ENCODE data around the gene ST3GAL2.
"Not testable (repeated sequence)": the region's sequence is repeated elsewhere in the genome, so short reads cannot be mapped to it uniquely, and the experiment has no call there.

Gene ST3GAL2

DNA sequence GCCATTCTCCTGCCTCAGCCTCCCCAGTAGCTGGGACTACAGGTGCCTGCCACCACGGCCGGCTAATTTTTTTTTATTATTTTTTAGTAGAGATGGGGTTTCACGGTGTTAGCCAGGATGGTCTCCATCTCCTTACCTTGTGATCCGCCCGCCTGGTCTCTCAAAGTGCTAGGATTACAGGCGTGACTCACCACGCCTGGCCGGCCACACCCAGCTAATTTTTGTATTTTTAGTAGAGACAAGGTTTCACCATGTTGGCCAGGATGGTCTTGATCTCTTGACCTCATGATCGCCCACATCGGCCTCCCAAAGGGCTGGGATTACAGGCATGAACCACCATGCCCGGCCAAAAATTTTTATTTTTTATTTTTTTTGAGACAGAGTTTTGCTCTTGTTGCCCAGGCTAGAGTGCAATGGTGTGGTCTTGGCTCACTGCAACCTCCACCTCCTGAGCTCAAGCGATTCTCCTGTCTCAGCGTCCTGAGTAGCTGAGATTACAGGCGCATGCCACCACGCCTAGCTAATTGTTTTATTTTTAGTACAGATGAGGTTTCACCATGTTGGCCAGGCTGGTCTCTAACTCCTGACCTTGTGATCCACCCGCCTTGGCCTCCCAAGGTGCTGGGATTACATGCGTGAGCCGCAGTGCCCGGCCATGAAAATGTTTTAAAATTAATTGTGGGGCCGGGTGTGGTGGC is 52.5 kb downstream of the ST3GAL2 start:
- not testable (repeated sequence) for DNase-seq (ENCODE audit: low read depth, low spot score)

DNA sequence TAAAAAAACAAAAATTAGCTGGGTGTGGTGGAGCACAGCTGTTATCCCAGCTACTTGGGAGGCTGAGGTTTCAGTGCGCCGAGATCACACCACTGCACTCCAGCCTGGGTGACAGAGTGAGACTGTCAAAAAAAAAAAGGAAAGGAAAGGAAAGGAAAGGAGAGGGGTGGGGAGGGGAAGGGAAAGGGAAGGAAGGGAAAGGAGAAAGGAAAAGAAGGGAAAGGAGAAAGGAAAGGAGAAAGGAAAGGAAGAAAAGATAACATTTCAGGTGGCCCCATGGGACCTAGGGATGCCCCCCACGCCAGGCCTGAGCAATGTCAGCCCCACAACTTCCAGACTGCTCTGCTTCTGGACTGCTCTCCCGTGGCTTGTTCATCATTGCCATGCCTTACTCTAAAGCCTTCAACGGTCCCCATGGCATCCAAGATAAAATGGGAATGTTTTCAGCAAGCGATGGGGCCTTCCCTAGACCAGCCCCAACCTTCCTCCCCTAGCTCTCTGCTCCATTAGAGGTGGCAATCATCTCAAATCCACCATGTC is 55.4 kb downstream of the ST3GAL2 start:
- DNase-seq (ENCODE audit: low read depth, low spot score) = no peak

DNA sequence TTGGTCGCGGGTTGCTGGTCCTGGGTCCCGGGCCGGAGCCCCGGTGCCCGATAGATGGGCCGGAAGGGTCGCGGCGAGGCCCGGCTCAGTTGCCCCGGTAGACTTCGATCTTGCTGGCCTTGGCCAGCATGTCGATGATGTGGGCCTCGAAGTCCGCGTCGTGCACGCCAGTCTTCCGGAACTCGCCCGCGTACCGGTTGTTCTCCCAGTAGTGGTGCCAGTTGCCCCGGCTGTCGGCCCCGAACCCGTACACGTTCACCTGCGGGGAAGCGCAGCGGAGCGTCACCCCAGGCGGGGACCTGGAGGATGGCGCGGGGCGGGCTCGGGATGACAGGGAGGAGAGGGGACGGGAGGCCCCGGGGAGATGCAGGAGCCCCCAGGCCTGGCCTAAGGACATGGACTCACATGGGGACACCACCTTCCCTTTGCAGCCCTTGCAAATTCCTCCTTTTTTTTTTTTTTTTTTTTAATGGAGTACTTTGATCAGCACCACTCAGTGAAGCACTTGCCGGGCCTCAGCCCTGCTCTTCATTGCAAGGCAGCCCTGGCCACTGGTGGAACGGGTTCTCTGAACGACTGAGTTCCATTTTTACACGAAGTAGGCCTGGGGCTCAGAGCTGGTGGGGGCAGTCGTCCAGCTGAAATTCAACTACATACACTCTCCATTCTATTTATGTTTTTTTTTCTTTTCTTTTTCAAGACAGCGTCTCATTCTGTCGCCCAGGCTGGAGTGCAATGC is 57.1 kb downstream of the ST3GAL2 start:
- no peak for DNase-seq (ENCODE audit: low read depth, low spot score)

DNA sequence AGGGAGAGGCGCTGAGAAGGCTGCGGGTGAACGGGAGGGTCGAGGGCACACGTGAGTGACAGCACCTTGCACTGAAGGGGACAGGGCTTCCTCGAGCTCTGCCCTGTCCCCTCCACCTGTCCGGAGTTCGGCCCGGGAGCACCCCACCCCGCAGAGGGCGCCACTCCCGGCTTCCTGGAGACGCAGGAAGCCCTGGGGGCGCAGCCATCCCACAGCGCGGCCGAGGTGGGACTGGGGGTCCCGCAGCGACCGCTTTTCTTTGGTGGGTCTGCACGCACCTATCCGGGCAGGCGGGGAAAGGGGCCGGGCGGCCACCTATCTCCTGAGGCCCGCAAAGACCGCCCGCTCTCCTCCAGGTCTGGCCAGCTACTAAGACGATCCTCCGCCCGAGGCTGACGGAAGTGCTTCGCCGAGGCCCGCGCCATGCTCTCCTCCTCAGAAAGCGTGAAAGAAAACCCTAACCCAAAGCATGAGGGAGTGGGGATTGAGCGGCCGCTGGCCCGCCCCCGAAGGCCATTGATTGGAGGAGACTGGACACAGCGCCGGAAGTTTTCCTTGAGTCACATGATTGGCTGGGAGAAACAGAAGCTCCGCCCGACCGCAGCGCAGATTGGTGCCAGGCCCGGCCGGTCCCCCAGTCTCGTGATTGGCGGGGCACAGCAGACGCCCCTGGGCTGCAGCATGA is 57.8 kb downstream of the ST3GAL2 start:
- peak; percentile 88 for DNase-seq (ENCODE audit: low read depth, low spot score)

DNA sequence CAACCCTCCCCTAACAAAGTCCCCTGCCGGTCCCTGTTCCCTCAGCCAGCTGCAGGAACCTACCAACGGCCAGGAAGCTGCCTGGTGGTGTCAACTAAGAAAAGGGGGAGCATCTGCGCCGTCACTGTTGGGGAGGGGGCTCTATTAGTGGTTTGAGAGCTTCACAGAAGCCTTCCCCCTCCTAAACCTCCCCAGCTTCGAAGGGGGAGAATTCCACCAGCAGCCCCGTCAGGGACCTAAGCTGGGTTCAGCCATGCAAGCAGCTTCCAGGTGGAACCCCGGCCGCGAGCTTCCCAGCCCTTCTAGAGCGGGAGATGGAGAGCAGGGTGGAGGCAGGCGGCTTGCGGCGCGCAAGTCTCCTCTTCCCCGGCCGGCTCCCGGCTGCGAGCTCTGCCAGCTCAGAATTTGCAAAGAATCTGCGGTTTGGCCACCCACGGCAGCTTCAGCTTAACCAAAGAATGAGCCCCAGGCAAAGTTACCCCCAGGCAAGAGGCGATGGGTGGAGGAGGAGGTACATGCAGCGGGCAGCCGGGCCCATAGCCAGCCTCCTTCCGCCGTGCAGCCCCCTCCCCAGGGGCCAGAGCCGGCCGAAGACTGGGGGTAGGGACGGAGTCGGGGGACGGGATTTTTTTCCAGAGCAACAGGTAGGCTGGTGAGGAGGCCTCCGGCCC is 58.5 kb downstream of the ST3GAL2 start:
- DNase-seq (ENCODE audit: low read depth, low spot score) = peak; percentile 56

DNA sequence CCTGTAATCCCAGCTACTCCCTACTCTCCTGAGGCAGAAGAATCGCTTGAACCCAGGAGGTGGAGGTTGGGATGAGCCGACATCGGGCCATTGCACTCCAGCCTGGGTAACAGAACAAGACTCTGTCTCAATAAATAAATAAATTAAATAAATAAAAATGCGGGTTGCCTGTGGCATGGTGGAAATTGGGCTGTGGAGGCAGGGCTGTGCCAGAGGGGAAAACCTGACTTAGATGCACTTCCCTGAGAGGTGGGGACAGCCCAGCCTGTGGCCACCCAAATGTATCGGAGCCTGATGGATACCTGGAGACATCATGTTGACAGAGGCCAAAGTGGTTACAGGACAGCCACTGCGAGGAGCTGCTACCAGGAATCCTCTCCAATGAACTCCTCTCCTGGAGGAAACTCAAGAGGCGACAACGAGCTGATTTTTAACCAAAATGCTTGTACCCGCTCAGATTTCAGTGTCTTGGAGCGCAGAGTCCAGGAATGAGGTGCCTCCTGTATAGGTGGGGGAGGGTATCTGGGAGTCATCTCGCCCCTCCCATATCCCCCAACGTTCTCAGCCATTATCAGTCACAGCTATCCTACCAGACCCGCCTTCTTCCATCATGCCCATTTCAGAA is 59.9 kb downstream of the ST3GAL2 start:
- no peak for DNase-seq (ENCODE audit: low read depth, low spot score)

DNA sequence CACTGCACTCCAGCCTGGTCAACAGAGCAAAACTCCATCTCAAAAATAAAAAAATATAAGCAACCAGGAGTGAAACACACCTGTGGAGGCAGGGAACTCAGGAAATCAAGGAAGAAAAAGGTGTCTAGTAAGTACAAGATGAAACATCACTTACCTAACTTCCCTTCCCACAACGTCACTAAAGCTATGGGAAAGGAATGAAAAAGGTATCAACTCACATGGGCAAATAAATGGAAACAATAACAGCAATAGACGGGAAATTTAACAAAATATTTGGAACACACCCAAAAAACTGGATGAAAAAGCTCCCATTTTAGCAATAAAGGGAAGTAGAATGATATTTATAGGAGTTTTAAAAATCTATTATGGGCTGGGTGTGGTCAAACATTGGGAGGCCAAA is 61.1 kb downstream of the ST3GAL2 start:
- DNase-seq (ENCODE audit: low read depth, low spot score) = no peak

DNA sequence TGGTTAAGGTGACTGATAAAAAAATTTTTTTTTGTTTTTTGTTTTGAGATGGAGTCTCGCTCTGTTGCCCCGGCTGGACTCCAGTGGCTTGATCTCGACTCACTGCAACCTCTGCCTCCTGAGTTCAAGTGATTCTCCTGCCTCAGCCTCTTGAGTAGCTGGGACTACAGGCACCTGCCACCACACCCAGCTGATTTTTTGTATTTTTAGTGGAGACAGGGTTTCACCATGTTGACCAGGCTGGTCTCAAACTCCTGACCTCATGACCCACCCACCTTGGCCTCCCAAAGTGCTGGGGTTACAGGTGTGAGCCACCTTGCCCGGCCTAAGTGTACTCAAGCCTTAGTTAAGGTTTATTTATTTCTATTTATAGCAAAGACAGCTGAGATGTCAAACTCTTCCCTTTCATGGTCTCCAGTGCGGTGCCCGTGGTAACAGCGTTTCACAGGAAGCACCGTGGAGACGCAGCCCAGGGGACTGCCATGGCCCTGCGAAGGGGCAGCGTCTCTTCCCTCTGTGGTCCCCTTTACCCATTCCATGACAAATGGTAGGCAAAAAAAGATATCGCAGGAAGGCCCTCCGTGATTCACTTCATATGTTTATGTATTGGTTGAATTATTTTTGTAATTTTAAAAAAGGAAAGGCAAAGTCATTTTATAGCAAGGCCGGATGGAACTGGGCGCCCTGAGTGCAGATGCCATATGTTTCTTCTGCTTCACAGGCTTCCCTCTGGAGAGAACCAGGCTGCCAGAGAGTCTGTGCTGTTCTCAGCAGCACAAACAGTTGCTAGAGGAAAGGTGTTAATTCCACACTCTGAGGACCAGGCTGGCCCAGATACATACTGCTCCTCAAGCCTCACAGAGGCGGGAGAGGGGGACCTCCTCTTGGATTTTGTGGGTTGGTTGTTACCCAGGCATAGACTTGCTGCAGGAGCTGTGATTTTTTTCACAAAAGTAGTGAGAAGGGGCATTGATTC is 63.0 kb downstream of the ST3GAL2 start:
- no peak for DNase-seq (ENCODE audit: low read depth, low spot score)

DNA sequence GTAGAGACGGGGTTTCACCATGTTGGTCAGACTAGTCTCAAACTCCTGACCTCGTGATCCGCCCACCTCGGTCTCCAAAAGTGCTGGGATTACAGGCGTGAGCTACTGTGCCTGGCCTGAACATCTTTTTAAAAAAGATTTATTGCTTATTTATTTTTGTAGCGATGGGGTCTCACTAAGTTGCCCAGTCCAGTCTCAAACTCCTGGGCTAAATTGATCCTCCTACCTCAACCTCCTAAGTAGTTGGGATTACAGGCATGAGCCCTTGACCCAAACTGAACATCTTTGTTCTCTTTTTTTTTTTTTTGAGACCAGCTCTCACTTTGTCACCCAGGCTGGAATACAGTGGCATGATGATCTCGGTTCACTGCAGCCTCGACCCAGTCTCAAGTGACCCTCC is 64.7 kb downstream of the ST3GAL2 start:
- DNase-seq (ENCODE audit: low read depth, low spot score) = no peak

DNA sequence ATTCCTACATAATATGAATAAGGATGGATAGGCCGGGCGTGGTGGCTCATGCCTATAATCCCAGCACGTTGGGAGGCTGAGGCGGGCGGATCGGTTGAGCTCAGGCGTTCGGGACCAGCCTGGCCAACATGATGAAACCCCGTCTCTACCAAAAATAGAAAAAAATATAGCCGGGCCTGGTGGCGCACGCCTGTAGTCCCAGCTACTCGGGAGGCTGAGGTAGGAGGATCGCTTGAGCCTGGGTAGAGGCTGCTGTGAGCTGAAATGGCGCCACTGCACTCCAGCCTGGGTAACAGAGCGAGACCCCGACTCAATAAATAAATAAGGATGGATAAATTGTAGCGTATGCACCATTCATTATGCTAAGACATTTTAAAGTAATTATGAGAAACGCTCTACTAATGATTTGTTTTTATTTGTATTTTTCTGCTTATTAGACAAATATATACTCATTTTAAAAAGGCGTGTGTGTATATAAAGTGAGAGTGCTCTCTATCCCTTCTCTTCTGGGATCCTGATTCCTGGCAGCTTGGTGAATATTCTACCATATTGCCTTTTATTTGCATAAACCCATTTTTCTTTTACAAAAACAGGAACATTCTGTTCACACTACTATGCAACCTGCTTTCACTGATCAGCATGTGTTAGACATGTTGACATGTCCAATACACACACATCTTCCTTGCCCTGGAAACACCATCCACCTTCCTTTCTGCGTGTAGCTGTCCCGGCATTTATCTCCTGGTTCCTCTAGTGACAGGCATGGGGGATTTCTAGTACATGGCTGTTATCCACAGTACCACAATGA is 65.8 kb downstream of the ST3GAL2 start:
- no peak for DNase-seq (ENCODE audit: low read depth, low spot score)

DNA sequence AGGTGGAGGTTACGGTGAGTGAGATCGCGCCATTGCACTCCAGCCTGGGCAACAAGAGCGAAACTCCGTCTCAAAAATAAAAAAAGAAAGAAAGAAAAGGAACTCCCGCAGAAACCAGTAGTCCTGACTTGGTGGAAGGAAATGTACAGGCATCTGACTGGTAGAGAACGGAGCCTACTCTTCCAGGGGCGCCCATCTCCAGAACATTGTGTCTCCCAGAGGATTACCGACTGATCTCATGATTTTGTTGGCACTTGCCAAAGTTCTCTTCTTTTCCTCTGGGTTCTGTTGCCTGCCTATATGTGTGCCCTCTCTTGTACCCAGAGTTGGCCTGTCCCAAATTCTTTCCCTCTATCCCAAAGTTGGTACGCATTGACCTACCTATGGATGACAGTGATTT is 68.0 kb downstream of the ST3GAL2 start:
- no peak for DNase-seq (ENCODE audit: low read depth, low spot score)

DNA sequence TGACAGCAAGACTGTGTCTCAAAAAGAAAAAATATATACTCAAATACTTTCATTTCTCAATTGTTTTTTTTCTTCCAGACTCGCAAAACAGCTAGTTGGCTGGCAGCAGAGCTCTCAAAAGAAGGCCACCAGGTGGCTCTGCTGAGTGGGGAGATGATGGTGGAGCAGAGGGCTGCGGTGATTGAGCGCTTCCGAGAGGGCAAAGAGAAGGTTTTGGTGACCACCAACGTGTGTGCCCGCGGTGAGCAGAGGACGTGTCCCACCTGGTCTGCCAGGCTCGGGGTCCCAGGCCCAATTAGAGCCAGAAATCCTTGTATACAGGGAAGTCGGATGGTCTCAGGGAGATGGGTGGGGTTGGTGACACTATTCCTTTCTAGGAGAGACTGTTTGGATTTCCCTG is 68.8 kb downstream of the ST3GAL2 start:
- DNase-seq (ENCODE audit: low read depth, low spot score) = not testable (repeated sequence)

DNA sequence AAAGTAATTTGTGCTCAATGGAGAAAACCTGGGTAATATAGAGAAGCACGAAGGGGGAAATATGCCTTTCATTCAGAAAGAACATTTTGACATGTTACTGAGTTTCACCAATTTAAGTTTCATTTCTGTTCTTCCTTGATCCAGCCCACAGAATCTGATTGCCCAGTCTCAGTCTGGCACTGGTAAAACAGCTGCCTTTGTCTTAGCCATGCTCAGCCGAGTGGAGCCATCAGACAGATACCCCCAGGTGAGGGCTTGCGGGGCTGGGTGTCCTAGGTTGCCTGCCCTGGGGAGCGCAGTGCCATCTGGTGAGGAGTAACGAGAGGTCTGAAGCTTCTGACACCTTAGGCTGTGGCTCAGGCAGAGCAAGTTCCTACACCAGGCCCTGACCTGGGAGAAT is 74.5 kb downstream of the ST3GAL2 start:
- no peak for DNase-seq (ENCODE audit: low read depth, low spot score)

DNA sequence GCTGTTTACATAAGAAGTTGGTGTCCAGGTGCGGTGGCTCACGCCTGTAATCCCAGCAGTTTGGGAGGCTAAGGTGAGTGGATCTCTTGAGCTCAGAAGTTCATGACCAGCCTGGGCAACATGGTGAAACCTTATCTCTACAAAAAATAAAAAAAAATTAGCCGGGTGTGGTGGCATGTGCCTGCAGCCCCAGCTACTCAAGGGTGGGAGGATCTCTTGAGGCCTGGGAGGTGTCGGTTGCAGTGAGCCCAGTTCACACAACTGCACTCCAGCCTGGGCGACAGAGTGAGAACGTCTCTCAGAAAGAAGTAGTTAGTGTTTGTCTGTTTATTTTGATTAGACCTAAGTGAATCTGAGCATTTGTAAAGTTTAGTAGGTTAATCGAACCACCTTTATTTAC is 79.3 kb downstream of the ST3GAL2 start:
- no peak for DNase-seq (ENCODE audit: low read depth, low spot score)

DNA sequence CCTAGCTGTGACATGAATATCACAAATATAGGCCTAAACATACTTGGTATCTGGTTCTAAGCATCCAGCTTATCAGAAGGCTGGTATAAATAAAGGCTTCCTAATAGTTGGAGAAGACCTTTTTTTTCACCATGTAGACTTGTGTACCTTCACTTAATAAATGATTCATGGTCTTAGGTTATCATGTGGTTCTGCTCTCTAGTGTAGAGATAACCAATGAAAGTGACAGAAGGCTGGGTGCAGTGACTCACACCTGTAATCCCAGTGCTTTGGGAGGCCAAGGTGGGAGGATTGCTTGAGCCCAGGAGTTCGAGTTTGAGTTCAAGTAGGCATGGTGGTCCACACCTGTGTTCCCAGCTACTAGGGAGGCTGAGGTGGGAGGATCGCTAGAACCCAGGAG is 89.1 kb downstream of the ST3GAL2 start:
- DNase-seq (ENCODE audit: low read depth, low spot score) = no peak

DNA sequence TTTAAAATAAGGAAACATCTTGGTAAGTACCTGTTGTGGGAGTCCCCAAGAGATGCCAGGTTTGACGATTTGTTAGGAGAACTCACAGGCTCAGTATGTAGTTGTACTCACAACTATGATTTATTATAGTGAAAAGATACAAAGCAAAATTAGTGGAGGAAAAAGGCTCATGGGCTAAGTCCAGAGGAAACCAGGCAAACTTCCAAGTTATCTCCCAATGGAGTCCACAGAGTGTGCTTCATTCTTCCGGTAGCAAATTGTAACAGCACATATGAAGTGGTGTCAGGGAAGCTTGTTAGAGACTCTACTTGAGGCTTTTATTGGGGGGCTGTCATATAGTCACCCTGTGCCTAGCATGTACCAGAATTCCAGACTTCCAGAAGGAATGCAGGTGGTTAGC is 89.9 kb downstream of the ST3GAL2 start:
- DNase-seq (ENCODE audit: low read depth, low spot score) = no peak

DNA sequence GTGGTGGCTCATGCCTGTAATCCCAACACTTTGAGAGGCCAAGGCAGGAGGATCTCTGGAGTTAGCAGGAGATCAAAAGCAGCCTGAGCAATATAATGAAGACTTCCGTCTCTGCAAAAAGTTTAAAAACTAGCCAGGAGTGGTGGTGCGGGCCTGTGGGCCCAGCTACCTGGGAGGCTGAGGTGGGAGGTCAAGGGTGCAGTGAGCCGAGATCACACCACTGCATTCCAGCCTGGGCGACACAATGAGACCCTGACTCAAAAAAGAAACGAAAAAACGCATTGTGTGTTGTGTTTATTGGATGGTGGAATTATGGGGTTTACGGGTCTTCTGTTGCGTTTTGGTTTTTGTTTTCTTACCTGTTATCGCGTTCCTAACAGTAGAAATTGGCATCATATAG is 93.1 kb downstream of the ST3GAL2 start:
- DNase-seq (ENCODE audit: low read depth, low spot score) = no peak

DNA sequence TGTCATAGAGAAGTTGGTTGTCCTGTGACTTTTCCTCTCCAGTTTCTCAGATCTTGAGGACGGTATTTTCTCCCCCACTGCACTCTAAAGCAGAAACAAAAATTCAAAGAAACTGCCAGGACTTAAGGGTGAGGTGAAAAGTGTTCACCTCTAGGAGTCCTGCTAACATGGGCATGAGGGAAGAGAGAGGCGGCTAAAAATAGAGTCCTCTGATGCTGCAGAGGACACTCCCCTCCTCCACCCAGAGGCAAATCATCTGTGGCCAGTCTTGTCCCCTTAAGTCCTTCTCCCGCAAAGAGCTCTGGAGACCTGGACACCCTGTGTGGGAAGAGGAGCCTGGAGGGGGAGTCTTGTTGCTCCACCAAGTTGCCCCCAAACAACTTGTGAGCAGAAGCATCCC is 96.9 kb downstream of the ST3GAL2 start:
- no peak for DNase-seq (ENCODE audit: low read depth, low spot score)

DNA sequence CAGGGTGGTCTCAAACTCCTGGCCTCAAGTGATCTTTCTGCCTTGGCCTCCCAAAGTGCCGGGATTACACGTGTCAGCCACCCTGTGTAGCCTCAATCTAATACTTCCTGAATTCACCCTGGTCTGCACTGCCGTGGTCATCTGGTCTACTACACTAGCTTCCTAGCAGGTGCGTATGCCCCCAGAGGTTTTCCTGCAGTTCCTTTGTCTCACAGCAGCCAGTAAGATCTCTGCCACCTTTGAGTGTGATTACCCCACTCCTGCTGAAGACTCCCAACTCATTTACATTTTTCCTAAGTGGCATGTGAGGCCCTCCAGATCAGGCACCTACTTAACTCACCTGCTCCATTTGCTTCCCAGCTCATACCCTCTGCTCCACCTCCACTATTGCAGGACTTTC is 97.3 kb downstream of the ST3GAL2 start:
- DNase-seq (ENCODE audit: low read depth, low spot score) = no peak

DNA sequence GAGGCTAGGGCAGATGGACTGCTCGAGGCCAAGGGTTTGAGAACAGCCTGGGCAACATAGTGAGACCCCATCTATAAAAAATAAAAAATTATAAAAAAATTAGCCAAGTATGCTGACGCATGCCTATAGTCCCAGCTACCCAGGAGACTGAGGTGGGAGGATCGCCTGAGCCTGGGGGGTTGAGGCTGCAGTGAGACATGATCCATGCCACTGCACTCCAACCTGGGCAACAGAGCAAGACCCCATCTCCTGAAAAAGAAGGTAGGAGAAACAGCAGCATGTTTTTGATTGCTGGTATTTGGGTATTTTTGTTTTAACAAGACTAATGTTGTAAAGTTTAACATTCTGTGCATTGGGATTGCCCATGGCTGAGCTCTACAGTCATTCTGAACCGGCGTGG is 101.1 kb downstream of the ST3GAL2 start:
- no peak for DNase-seq (ENCODE audit: low read depth, low spot score)

Data from activated CD4-positive, CD25-positive, alpha-beta regulatory T cell treated with anti-CD3 and anti-CD28 coated beads, Interleukin-2, amount 50 U/mL, for 16 hours (primary cell).